AML-193 (cell line): ENCODE data around the gene CMTM4.

Experiments used
- DNase-seq, 2 experiments: peaks; one replicate each; lab custom pipeline; 2025; lab: John Stamatoyannopoulos, UW

The CMTM4 gene

GRCh38 chr16:66566051-66566901 is 130.3 kb downstream of the CMTM4 start, which contains the start of gene CMTM1:
TSS of gene CMTM1 (plus strand) at chr16:66566439. CDS start at chr16:66566514, 75 bp downstream.
- no peak for DNase-seq
